ENCODE results near the gene STXBP5L. TPM values are rescaled to one million over a fixed set of nuclear protein-coding genes. Genes with fewer than 3 reads are reported as not detected.

Gene STXBP5L
- total and polyA plus RNA-seq, 2 of the 4 experiments (the other 2 are of a cell fraction), result not detected

DNA sequence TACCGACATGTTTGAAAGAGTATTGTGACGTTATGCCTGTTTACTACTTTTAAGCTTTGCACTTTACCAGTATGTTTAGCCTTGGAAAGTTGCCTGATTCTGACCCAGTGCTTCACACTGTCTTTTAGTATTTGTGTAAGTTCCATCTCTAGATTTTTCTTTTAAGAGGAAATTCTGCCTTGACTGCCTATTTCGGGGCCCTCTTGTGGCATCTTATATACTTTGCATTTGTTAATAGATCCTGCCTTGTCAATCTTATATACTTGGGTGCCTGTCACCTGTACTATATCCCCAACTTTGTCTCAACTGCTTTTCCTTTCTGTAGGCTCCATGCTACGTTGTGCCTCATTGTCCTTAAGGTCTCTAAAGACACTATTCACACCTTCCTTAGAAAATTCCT lies 244.6 kb downstream of the STXBP5L start:
- H2BK120ac ChIP-seq (ENCODE audit: low read depth, low read length), result no peak overlapping the region
- ATAC-seq (ENCODE audit: low read depth), result no peak
- no peak for DNase-seq
- no peak overlapping the region for H3K4me2 ChIP-seq (ENCODE audit: low read depth, low read length)
- H3K27me3 ChIP-seq (ENCODE audit: control insufficient read depth, insufficient read depth, low read length), result no peaks in the 10 kb centered on the region
- no peak overlapping the region for H3K4me3 ChIP-seq (ENCODE audit: insufficient read depth, low read depth, low read length)
- H2AK9ac ChIP-seq (replicated peaks; ENCODE audit: low read depth, low read length, poor library complexity), result no peak overlapping the region
- WGBS, 2 experiments (ENCODE audit: extremely low coverage in 2 of 2, insufficient read length in 1 of 2), result no CpG with 5 or more reads among the region's 4 CpGs
- no peak overlapping the region for H2BK5ac ChIP-seq (ENCODE audit: low read depth, low read length, poor library complexity, severe bottlenecking)
- peaks cover 3% of the 10 kb centered on the region; the same call in 1 of the 2 replicates for H3K9me3 ChIP-seq (ENCODE audit: control insufficient read depth, insufficient read depth, low read length)
- dilution Hi-C loops (cut with HindIII; ENCODE audit: low sequenced_read_pairs, unreplicated experiment), result no loop called here
- intact Hi-C loops (cut with micrococcal nuclease), result no loop called here
- H3K4ac ChIP-seq (ENCODE audit: low read depth, low read length), result no peak overlapping the region
- H2BK20ac ChIP-seq (ENCODE audit: low read depth, low read length), result no peak overlapping the region
- no peak overlapping the region for H4K5ac ChIP-seq (ENCODE audit: low read depth, low read length)
- ChIA-PET POLR2A (ENCODE audit: unreplicated experiment) (no interaction called here), CTCF (no interaction called here)
- H3K9me1 ChIP-seq (ENCODE audit: insufficient read depth, low read length), result no peaks in the 10 kb centered on the region
- H3K18ac ChIP-seq (ENCODE audit: low read depth, low read length), result no peak overlapping the region
- H2AFZ ChIP-seq (replicated peaks; ENCODE audit: low read length, poor library complexity), result no peak overlapping the region
- H4K91ac ChIP-seq (ENCODE audit: insufficient read depth, low read depth, low read length), result no peak overlapping the region
- no peak overlapping the region for H3K27ac ChIP-seq (ENCODE audit: insufficient read depth, low read length)
- H3K14ac ChIP-seq (replicated peaks; ENCODE audit: low read depth, low read length), result no peak overlapping the region
- H3K79me1 ChIP-seq (ENCODE audit: low read depth in 1 of 2, low read length in 2 of 2), result no peaks in the 10 kb centered on the region
- H3K9ac ChIP-seq (ENCODE audit: low read depth, low read length), result no peak overlapping the region
- no peak overlapping the region for H4K8ac ChIP-seq (ENCODE audit: low read depth in 2 of 2, low read length in 2 of 2)
- no peak overlapping the region for H3K56ac ChIP-seq (ENCODE audit: extremely low read depth, insufficient read depth, low read length)
- BruUV-seq (replicated peaks), result no TSS peak
- TF ChIP-seq CEBPB (IDR thresholded peaks at IDR 0.05; ENCODE audit: low read depth, low read length), result no peak
- no peak for TF ChIP-seq POLR2A (IDR thresholded peaks at IDR 0.05; ENCODE audit: low read depth, low read length)
- no peak for TF ChIP-seq RFX5 (IDR thresholded peaks at IDR 0.05; ENCODE audit: low read depth, low read length)
- TF ChIP-seq, protein P1, sequence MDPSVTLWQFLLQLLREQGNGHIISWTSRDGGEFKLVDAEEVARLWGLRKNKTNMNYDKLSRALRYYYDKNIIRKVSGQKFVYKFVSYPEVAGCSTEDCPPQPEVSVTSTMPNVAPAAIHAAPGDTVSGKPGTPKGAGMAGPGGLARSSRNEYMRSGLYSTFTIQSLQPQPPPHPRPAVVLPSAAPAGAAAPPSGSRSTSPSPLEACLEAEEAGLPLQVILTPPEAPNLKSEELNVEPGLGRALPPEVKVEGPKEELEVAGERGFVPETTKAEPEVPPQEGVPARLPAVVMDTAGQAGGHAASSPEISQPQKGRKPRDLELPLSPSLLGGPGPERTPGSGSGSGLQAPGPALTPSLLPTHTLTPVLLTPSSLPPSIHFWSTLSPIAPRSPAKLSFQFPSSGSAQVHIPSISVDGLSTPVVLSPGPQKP (IDR thresholded peaks at IDR 0.05; ENCODE audit: borderline replicate concordance, low read depth, low read length), result no peak
- TF ChIP-seq, protein P2, sequence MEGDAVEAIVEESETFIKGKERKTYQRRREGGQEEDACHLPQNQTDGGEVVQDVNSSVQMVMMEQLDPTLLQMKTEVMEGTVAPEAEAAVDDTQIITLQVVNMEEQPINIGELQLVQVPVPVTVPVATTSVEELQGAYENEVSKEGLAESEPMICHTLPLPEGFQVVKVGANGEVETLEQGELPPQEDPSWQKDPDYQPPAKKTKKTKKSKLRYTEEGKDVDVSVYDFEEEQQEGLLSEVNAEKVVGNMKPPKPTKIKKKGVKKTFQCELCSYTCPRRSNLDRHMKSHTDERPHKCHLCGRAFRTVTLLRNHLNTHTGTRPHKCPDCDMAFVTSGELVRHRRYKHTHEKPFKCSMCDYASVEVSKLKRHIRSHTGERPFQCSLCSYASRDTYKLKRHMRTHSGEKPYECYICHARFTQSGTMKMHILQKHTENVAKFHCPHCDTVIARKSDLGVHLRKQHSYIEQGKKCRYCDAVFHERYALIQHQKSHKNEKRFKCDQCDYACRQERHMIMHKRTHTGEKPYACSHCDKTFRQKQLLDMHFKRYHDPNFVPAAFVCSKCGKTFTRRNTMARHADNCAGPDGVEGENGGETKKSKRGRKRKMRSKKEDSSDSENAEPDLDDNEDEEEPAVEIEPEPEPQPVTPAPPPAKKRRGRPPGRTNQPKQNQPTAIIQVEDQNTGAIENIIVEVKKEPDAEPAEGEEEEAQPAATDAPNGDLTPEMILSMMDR (conservative IDR thresholded peaks at IDR 0.05; ENCODE audit: low read depth, low read length), result no peak
- no peak for TF ChIP-seq FOS (IDR thresholded peaks at IDR 0.05; ENCODE audit: low read depth, low read length)
- no peak for TF ChIP-seq MXI1 (IDR thresholded peaks at IDR 0.05; ENCODE audit: borderline replicate concordance, low read depth, low read length)
- no peak for TF ChIP-seq MAFK (IDR thresholded peaks at IDR 0.05; ENCODE audit: low read depth, low read length)
- no peak for TF ChIP-seq MAZ (IDR thresholded peaks at IDR 0.05; ENCODE audit: borderline replicate concordance, low read depth, low read length)
- no peak for TF ChIP-seq RAD21 (IDR thresholded peaks at IDR 0.05; ENCODE audit: low read length)
- H3K4me1 ChIP-seq (ENCODE audit: control insufficient read depth, insufficient read depth, low read length), result no peaks in the 10 kb centered on the region
- H4K20me1 ChIP-seq (ENCODE audit: insufficient read depth, low read length), result no peaks in the 10 kb centered on the region
- no peak overlapping the region for H3K23ac ChIP-seq (ENCODE audit: low read depth, low read length)
- no peak overlapping the region for H2AK5ac ChIP-seq (ENCODE audit: low read depth, low read length)
- in situ Hi-C loops (cut with MboI; ENCODE audit: low sequenced_read_pairs), result no loop called here
- H2BK15ac ChIP-seq (ENCODE audit: low read depth, low read length), result no peak overlapping the region
- H3K36me3 ChIP-seq (ENCODE audit: control insufficient read depth, insufficient read depth, low read length), result no peaks in the 10 kb centered on the region
